Astrocyte of the cerebellum (primary cell): ENCODE data around the gene RAB44.

Source experiments
- DNase-seq: peaks from one replicate; pipeline ENCODE4 v3.0.0-alpha.2; 2011; ENCODE audit warnings: low read depth
- H3K4me3 ChIP-seq: 2 replicates; pipeline ENCODE4 v1.5.1; 2011; ENCODE audit warnings: mild to moderate bottlenecking, low read depth, low read length, moderate library complexity
- in situ Hi-C: cut with HindIII; loops from 2 replicates; pipeline ENCODE4 v1.10.0; 2017; ENCODE audit warnings: low sequenced_read_pairs
- TF ChIP-seq, protein P1 (sequence below): IDR thresholded peaks from 2 replicates; pipeline ENCODE4 v1.5.1; 2012; ENCODE audit warnings: low read length, low read depth, moderate library complexity, mild to moderate bottlenecking; ENCODE audit errors: missing control alignments

Gene RAB44

DNA sequence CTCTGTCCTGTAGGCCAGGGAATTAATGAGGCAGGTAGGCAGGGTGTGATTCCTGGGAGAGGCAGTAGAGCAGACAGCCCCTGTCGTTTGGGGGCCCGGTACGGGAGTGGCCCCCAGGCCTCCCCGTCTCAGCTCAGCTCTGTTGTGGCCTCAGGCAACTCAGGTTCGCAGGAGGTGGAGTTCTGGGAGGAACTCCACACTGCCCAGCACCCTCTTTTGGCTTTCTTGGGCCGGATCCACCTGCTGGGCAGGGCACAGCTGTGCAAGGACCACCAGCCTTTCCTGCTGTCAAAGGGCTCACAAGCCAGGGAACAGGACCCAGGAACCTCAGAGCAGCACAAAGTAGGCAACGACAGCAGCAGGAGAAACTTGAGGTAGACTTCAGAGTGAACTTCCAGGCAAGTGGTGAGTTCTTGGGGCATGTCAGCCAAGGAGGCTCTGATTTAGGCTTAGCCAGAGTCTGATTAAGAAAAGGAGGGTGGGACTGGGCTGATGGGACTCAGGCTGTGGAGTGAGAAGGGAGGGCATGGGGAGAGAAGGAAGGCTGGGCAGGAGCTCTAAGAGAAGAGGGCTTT, 36.9 kb downstream of the RAB44 start:
- no peak overlapping the region for H3K4me3 ChIP-seq
- no peak for DNase-seq
- TF ChIP-seq, protein P1, sequence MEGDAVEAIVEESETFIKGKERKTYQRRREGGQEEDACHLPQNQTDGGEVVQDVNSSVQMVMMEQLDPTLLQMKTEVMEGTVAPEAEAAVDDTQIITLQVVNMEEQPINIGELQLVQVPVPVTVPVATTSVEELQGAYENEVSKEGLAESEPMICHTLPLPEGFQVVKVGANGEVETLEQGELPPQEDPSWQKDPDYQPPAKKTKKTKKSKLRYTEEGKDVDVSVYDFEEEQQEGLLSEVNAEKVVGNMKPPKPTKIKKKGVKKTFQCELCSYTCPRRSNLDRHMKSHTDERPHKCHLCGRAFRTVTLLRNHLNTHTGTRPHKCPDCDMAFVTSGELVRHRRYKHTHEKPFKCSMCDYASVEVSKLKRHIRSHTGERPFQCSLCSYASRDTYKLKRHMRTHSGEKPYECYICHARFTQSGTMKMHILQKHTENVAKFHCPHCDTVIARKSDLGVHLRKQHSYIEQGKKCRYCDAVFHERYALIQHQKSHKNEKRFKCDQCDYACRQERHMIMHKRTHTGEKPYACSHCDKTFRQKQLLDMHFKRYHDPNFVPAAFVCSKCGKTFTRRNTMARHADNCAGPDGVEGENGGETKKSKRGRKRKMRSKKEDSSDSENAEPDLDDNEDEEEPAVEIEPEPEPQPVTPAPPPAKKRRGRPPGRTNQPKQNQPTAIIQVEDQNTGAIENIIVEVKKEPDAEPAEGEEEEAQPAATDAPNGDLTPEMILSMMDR = no peak
- in situ Hi-C loops = loop anchor here (5.0 kb wide), 1 partner anchor 52 kb away; no protein-coding TSS in a partner anchor

DNA sequence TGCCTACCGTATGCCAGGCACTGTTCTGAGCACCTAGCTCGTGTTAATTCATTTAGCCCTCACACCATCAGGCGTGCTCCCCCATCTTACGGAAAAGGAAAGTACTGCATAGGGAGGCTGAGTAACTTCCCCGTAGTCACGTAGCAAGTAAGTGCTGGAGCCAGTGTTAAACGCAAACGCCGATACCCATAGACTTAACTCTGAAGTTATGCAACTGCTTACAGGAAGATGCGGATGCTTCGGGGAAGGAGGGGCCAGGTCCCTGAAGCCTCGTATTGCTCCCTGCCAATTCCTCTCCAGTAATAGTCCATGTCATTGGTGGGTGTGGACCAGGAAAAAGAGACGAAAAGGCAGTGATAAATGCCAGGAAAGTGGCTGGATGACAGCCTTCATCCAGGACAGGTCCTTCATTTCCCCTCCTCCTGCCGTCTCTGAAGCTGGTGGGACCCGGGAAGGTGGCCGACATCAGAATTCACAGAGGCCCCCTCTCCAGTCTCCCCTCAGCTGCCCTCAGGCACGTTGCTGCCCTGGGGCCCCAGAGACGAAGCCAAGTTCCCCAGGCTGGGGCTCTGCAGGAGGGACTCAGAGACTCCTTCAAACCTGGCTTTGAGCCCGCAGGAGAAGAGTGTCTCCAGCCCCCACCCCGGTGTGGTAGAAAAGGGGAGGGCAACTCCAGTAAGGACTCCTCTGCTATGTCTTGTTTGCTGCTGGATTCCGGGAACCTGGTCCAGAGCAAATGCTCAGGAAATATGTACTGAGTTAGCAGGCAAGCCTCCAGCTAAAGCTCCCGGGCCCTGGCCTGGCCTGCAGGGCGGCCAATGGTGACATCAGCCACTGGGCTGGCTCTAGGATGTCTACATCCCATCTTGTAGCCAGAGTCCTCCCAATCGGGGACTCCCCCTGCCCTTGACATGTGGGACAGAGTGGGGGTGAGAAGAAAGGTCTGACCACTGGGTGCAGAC, 37.8 kb downstream of the RAB44 start:
- in situ Hi-C loops = loop anchor here (5.0 kb wide), 1 partner anchor 53 kb away; no protein-coding TSS in a partner anchor
- TF ChIP-seq, protein P1 = no peak
- peak; percentile 38 for DNase-seq
- H3K4me3 ChIP-seq = no peak overlapping the region

DNA sequence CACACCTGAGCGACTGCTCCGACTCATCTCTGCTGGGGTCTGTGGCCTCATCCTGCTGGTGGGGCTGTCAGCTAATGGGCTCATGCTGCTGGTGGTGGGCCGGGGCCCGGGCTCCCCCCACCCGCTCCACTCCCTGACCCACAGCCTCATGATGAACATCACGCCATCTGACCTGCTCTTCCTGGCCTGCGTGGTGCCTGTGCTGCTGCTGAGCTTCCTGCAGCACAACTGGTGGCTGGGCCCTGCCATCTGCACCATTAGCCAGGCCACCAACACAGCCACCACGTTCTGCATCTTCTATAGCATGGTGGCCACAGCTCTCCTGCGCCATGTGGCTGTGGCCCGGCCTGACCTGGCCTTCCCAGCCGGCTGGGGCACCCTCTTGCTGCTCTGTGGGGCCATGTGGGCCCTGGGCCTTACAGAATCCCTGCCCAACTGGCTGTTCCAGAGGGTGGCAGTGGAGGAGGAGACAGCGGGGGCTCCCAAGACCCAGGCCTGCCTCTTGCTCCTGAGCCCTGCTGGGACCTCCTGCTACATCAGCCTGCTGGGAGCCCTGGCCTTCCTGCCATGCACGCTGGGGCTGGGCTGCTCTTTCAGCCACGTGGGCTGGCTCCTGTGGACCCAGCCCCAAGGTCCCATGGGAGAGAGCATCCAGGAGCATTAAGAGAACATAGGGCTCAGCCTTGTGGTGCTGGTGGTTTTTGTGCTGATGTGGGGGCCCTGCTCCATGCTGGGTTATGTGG, 39.6 kb downstream of the RAB44 start:
- H3K4me3 ChIP-seq = no peak overlapping the region
- in situ Hi-C loops = loop anchor here (5.0 kb wide), 1 partner anchor 55 kb away; no protein-coding TSS in a partner anchor
- TF ChIP-seq, protein P1 = no peak
- no peak for DNase-seq

DNA sequence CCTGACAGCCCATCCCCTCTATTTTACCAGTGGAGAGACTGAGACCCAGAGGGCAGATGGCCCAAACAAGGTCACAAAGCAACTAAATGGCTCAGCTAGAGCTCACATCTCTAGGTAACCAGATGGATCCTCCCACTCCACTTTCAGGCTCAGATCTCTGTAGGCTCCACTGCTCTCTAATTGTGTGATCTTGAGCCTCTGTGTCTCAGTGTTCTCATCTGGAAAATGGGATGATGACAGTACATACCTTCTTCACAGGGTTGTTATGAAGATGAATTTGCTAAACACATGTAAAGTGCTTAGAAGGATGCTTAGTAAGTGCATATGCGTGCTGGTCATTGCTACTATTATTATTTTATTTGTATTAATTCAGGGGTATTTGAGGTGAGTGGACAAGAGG, 40.5 kb downstream of the RAB44 start:
- no peak for DNase-seq
- H3K4me3 ChIP-seq = no peak overlapping the region
- in situ Hi-C loops = loop anchor here (5.0 kb wide), 1 partner anchor 56 kb away; no protein-coding TSS in a partner anchor
- TF ChIP-seq, protein P1 = no peak

DNA sequence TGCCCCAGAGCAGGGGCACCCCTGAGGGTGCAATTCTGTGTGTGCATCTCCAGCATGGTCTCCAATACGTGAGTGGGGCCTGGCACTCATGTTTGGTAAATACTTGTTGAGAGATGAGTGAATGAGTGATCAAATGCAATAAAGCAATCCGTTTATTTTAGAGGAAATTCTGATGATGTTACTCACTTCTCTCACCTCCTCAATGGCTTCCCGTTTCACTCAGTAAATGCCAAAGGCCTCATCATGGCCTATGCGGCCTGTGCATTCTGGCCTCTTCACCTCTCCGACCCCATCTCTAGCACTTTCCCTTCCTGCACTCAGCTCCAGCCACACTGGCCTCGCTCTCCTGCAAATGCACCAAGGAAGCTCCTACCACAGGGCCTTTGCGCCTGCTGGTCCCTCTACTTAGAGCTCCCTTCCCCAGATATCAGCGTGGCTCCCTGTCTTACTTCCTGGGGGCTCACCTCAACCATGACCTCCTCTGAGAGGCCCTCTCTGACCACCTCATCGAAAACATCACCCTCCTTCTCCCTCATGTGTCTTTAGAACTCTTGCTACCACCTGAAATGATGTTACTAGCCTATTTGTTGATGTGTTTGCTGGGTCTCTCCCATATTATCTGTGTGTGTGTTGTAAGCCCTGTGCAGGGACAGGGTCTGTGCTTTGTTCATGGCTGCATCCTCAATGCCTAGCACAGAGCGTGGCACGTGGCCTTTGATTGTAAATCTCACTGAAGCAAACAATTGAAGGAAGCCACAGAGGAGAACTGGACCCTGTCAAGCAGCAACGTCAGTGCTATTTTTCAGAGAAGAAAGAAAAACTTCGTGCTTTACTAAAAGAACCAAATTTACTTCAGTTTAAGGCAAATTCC, 42.6 kb downstream of the RAB44 start:
- TF ChIP-seq, protein P1 = no peak
- no peak overlapping the region for H3K4me3 ChIP-seq
- DNase-seq = no peak
- in situ Hi-C loops = loop anchor here (5.0 kb wide), 1 partner anchor 58 kb away; no protein-coding TSS in a partner anchor
